NCI-H82 treated with DMSO at 0.1 percent for 48 hours (cell line): ENCODE data around the gene ALOX5.
"Not testable (repeated sequence)": the region's sequence is repeated elsewhere in the genome, so short reads cannot be mapped to it uniquely, and the experiment has no call there.

ENCODE experiments used
- DNase-seq: peaks from one replicate; lab custom pipeline; 2025; ENCODE audit not compliant: unreplicated experiment; lab: John Stamatoyannopoulos, UW

Gene ALOX5

GRCh38 chr10:45373576-45374349 is at the start of gene ALOX5:
TSS of gene ALOX5 (plus strand) at chr10:45374216. CDS start at chr10:45374280, 64 bp downstream.
- DNase-seq = peak; percentile 29

DNA sequence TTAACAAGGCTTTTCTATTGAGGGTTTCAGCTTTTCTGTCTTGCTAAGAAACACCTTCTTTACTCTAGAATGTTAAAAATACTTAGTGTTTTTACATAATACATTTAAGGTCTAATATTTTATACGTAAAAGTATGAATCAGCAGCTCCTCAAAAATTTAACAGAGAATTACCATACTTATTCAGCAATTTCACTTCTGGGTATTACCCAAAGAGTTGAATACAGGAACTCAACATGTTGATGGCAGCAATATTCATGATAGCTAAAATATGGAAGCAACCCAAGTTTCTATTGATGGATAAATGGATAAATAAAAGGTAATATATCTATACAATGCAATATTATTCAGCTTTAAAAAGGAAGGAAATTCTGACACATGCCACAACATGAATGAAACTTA is 48.9 kb upstream of the ALOX5 start:
- no peak for DNase-seq

- DNase-seq = not testable (repeated sequence)
These were observed 47.2 kb upstream of the ALOX5 start for GRCh38 chr10:45326864-45327263.

GRCh38 chr10:45331824-45332223 is 42.2 kb upstream of the ALOX5 start:
- not testable (repeated sequence) for DNase-seq

DNA sequence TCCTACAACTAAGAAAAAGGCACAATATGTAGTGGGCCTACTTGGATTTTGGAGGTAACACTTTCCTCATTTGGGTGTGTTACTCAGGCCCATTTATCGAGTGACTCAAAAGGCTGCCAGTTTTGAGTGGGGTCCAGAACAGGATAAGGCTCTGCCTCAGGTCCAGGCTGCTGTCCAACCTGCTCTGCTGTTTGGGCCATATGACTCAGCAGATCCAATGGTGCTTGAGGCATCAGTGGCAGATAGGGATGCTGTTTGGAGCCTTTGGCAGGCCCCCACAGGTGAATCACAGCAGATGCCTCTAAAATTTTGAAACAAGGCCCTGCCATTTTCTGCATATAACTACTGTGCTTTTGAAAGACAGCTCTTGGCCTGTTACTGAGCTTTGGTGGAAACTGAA is 34.1 kb upstream of the ALOX5 start:
- no peak for DNase-seq

DNA sequence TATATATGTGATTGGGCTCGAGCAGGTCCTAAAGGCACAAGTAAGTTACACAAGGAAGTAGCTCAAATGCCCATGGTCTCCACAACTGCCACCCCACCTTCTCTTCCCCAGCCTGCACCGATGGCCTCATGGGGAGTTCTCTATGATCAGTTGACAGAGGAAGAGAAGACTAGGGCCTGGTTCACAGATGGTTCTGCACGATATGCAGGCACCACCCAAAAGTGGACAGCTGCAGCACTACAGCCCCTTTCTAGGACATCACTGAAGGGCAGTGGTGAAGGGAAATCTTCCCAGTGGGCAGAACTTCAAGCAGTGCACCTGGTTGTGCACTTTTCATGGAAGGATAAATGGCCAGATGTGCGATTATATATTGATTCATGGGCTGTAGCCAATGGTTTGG is 33.6 kb upstream of the ALOX5 start:
- DNase-seq = not testable (repeated sequence)

- not testable (repeated sequence) for DNase-seq
These were observed 27.2 kb upstream of the ALOX5 start for GRCh38 chr10:45346652-45347335.

- not testable (repeated sequence) for DNase-seq
These were observed 26.6 kb upstream of the ALOX5 start for GRCh38 chr10:45347464-45347863.

- not testable (repeated sequence) for DNase-seq
These were observed 25.7 kb upstream of the ALOX5 start for GRCh38 chr10:45348196-45348765.

DNA sequence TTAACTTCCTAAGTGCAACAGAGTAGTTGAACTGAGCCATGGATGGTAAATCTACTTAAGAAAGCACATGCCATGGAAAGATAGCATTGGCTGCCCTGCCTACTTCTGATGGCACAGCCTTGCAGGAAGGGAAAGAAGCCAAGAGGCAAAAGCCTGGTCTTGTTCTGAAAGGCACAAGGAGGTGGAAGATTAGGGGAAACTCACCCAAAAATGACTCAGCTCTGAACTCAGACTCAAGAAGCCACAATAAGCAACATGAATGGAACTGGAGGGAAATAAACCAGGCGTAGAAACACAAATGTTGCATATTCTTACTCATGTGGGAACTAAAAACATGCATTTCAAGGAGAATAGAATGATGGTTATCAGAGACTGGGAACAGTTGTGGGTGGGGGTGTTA is 20.8 kb upstream of the ALOX5 start:
- DNase-seq = no peak

DNA sequence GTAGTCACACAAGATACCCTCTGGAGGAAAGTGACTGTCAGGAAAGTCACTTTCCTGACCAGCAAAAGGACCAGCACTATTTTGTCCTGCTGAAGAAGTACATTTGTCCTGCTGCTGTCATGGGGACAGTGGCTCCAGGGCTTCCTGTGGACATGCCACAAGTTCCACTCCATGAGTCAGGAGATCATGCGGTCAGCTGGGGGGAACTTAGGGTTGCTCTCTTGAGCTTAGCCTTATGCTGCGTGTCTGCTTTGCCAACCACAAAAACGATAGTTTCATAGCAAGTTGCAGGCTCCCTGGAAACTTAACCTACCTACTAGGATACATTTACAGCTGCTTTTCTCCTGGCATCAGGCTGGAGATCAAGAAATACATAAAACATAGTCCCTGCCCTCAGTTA is 19.8 kb upstream of the ALOX5 start:
- DNase-seq = no peak

GRCh38 chr10:45355494-45355893 is 18.5 kb upstream of the ALOX5 start:
- no peak for DNase-seq

- not testable (repeated sequence) for DNase-seq
These were observed 15.1 kb upstream of the ALOX5 start for GRCh38 chr10:45358961-45359360.

DNA sequence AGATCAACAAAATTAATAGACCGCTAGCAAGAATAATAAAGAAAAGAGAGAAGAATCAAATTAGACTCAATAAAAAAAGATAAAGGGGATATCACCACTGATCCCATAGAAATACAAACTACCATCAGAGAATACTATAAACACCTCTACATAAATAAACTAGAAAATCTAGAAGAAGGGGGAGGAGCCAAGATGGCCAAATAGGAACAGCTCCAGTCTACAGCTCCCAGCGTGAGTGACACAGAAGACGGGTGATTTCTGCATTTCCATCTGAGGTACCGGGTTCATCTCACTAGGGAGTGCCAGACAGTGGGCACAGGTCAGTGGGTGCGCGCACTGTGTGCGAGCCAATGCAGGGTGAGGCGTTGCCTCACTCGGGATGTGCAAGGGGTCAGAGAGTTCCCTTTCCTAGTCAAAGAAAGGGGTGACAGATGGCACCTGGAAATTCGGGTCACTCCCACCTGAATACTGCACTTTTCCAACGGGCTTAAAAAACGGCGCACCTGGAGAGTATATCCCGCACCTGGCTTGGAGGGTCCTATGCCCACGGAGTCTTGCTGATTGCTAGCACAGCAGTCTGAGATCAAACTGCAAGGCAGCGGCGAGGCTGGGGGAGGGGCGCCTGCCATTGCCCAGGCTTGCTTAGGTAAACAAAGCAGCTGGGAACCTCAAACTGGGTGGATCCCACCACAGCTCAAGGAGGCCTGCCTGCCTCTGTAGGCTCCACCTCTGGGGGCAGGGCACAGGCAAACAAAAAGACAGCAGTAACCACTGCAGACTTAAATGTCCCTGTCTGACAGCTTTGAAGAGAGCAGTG is 11.8 kb upstream of the ALOX5 start:
- DNase-seq = not testable (repeated sequence)

- DNase-seq = not testable (repeated sequence)
These were observed 6.4 kb upstream of the ALOX5 start for GRCh38 chr10:45367643-45368042.

GRCh38 chr10:45368181-45368580 is 5.8 kb upstream of the ALOX5 start:
- no peak for DNase-seq

GRCh38 chr10:45370202-45370955 is 3.6 kb upstream of the ALOX5 start:
- no peak for DNase-seq

DNA sequence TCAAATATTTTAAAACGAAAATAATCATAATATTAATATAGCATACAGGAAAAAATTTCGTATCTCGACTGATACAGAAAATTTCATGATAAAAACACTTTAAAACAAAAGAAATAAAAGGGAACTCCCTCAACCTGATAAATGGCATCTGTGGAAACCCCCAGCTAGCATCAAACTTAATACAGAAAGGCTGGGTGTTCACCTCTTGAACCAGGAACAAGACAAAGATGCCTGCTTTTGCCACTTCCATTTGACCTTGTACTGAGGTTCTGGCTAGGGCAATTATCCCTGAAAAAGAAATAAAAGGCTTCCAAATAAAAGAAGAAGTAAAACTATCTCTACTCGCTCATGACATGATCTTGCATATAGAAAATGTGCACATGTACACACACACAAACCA is 2.5 kb upstream of the ALOX5 start:
- DNase-seq = no peak

GRCh38 chr10:45372251-45372951 is 1.6 kb upstream of the ALOX5 start:
- DNase-seq = no peak
